Measurements from ENCODE around the gene STRIT1. TPM values are rescaled to one million over a fixed set of nuclear protein-coding genes. Genes with fewer than 3 reads are reported as not detected.
"Not testable (repeated sequence)": the region's sequence is repeated elsewhere in the genome, so short reads cannot be mapped to it uniquely, and the experiment has no call there.

STRIT1 gene
- total RNA-seq, 1 experiment from 2014 or later = not detected

DNA sequence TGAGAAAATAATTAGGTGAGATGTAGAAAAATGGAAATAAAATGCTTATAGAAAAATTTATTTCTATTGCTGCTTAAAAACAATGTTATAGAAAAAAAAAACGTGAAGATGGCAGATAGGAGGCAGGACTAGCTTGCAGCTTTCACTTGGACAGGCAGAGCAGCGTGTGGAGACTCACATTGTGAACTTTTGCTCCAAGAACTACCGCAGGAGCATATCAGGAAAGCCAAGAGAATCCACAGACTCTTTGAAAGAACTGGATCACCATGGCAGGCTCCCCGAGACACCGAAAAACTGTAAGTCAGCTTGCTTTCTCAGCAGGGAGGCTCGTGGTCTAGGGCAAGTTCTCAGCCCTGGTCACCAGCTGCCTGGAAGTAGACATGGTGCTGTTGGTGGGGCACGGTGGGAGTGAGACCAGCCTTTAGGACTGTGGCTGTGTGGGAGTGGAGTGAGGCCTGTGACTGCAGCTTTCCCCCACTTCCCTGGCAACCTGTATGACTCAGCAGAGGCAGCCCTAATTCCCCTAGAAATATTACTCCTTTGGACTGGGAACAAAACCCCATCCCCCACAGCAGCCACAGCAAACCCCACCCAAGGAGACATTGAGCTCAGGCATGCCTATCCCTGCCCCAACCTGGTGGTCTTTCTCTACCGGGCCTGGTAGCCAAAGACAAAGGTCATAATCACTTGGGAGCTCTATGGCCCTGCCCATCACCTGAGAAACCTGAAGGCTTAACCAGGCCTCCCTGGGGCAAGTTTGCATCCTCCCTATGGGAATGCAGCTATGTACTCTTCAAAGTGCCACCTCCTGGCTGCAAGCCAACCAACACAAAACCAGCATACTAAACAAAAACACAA lies 22.8 kb downstream of the STRIT1 start:
- DNase-seq (ENCODE audit: low read depth) = peak; percentile 59

DNA sequence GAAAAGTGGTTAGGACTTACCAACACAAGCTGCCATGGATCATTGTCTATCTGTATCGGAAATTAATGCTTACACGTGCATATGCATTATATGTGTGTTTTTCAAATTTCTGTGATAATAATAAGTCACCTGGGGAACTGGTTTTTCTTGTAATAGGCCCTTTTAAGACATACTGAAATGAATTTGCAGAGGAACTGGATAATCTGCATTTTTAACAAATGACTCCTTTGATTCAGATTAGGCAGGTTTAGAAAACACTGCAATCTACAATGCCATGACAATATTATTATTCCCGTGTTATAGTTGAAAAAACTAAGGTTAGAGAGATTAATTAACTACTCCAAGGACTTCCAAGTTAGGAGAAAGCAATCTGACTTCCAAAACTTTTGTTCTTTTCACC lies 23.4 kb downstream of the STRIT1 start:
- DNase-seq (ENCODE audit: low read depth) = no peak

DNA sequence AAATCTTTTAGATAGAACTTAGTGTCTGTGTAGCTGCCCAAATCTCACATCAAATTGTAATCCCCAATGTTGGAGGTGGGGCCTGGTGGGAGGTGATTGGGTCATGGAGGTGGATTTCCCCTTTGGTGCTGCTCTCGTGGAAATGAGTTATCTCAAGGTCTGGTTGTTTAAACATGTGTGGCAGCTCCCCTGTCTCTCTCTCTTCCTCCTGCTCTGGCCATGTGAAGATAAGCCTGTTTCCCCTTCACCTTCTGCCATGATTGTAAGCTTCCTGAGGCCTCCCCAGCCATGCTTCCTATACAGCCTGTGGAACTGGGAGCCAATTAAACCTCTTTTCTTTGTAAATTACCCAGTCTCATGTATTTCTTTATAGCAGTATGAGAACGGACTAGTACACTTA lies 30.6 kb downstream of the STRIT1 start:
- not testable (repeated sequence) for DNase-seq (ENCODE audit: low read depth)

DNA sequence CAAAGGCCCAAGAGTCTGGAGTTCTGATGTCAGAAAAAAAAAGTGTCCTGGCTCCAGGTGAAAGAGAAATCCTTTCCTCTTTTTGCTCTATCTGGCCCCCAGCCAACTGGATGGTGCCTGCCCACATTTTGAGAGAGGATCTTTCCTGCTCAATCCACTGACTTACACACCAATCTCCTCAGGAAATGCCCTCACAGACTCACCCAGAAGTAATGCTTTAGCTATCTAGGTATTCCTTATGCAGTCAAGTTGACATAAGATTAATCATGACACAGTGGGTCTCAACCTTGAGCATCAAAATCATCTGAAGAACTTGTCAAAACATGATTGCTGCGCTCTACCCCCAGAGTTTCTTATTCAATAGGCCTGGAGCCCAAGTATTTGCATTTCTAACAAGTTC lies 31.2 kb downstream of the STRIT1 start:
- no peak for DNase-seq (ENCODE audit: low read depth)

DNA sequence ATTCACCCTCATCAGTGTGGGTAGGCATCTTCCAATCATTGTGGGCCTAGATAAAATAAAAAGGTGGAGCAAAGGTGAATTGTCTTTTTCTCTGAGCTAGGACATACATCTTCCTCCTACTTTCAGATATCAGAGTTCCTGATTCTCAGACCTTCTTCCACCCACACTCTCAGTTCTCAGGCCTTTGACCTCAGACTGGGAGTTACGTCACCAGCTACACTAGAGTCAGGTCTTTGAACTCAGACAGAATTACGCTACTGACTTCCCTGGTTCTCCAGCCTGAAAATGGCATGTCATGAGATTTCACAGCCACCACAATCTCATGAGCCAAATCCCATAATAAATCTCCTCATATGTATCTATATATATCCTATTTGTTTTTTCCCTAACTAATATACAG lies 39.0 kb downstream of the STRIT1 start:
- DNase-seq (ENCODE audit: low read depth) = no peak

DNA sequence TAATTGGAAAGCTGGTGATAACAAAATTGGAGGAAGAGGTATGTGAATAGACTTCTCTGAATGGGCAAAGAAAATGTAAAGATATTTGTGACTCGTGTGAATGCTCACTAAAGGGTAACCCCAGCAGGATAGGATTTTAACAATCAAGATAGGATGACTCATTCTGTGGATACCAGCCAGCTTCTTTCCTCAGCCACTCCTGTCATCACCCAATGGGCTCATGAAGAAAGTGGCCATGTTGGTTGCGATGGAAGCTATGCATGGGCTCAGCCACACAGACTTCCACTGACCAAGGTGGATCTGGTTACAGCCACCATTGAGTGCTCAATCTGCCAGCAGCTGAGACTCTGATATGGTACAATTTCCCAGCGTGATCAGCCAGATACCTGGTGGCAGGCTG lies 40.9 kb downstream of the STRIT1 start:
- DNase-seq (ENCODE audit: low read depth) = peak; percentile 85

DNA sequence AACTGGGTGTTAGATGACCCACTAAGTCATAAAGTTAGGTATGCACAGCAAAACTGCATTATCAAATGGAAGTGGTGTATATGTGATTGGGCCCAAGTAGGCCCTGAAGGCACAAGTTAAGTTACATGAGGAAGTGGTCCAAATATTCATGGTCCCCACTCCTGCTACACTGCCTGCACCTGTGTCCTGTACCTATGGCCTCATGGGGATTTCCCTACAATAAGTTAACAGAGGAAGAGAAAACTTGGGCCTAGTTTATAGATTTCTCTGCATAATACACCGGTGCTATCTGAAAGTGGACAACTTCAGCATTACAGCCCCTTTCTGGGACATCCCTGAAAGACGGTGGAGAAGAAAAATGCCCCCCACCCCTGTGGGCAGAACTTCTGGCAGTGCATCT lies 41.5 kb downstream of the STRIT1 start:
- DNase-seq (ENCODE audit: low read depth) = no peak

DNA sequence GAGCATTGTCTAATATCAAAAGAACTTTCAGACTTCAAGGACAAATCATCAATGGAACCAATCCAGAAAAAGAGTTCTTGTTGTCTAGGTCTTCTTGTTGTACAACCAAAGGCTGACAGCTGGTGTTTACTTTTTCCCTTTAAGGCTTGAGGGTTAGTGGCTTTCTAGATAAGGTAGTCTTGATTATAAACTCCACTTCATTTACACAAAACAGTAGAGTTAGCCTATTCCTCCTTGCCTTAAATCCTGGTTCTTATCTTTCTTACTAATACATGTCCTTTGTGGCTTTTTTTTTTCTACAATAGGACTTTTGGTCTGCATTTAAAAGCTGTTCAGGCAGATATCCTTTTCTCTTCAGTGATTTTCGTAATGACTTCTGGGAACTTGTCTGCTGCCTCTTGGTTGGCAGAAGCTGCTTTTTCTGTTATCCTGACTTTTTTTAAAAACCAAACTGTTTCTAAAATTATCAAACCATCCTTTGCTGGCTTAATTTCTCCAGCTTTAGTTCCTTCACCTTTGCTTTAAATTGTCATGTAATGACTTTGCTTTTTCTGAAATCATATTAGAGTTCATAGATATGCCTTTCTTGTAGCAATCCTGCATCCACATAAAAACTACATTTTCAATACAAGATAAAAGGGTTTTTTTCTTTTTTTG lies 44.8 kb downstream of the STRIT1 start:
- no peak for DNase-seq (ENCODE audit: low read depth)

DNA sequence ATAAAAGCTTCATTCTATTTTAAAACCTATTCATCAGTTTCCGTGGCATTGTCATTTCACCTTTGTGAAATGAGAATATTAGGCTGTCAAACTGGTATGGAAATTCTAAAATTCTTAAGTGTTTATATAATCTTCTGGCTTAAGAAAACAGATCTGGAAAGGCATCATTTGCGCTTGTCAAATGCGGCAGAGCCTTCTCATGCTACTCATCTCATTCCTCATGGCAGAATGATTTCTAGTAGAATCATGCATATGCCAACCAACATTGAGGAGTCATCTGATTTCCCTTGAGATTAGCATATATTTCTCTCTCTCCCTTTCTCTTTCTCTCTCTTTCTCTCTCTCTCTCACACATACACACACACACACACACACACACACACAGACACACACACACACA lies 48.8 kb downstream of the STRIT1 start:
- DNase-seq (ENCODE audit: low read depth) = no peak

DNA sequence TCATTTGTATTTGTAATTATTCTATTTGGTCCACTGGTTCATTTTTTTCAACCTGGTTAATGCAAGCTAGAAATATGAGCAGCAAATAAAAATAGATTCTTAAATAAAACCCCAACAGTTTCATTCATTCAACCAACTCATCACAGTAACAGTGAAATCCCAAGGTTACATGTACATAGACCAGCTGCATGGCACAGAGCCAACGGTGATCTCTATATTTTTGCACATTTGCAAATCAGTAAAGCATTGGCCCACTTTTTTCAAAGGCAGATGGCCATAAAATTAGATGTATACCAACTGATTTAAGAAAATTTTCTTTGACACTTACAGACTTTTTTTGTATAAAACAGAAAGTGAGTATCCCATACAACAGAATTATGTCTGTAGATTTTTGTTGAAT lies 49.3 kb downstream of the STRIT1 start:
- peak; percentile 36 for DNase-seq (ENCODE audit: low read depth)

DNA sequence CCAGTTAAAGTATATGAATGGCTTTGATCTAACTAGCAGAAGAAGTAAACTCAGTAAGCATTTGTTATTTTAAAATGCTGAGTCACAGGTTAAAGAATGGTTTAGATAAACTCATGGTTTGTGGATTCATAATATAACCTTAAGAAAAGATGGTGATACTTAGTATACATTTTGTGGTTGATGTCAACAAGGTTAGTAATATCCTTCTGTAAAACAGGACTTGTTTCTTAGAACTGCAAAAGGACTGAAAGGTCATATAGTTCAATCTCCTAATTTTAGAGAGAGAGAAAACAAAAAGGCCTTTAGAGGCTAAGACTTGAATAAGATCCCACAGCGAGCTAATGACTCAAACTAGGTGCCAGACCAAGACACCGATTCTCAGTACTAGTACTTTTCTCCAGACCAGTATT lies 50.0 kb downstream of the STRIT1 start:
- DNase-seq (ENCODE audit: low read depth) = peak; percentile 30

DNA sequence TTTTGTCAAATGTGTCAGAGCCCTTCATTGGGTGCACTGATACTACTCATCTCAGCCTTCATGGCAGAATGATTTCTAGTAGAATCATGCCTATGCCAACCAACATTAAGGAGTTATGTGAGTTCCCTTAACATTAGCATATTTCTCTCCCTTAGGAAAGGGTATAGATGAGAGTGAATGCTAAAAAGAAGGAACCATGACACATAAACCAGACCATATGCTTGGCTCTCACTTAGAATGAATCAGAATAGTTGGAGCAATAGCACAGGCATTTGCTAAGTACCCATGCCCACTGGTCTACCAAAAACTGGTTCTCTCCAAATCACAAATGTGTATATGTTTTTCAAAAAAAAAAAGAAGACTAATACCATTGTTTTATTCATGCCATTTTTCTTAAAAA lies 51.1 kb downstream of the STRIT1 start:
- DNase-seq (ENCODE audit: low read depth) = peak; percentile 60

DNA sequence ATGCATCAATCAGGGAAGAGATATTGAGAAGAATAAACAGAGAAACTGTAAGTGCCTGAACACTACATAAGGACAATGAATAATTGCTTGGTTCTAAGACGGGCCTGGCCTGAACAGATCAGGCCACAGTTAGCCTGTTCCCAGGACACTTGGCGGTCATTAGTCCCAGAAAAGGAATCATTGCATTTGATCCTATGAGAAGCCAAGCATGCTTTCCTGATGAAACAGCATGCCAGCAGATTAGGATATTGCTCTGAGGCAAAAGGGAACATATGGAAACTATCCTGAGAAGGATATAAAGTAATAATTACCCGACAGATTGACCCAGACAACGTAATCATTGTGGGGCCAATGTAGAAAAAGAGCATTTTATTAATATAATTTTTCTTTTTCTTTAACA lies 51.9 kb downstream of the STRIT1 start:
- peak; percentile 73 for DNase-seq (ENCODE audit: low read depth)

Other genes with a start within 250 kb of the STRIT1 start
- 73.8 and 77.4 TPM in 2 replicates for gene MME, start 213.4 kb downstream of the STRIT1 start, total RNA-seq (2014; rRNA removed; shearing (Covaris generic))

Measured in RPMI7951 (cell line).